ENCODE results near the gene TNFRSF8. TPM values are rescaled to one million over a fixed set of nuclear protein-coding genes. Genes with fewer than 3 reads are reported as not detected.

TNFRSF8 gene
- total RNA-seq, 1 experiment from 2014 or later, result not detected

GRCh38 chr1:12173041-12173509 lies 110.0 kb downstream of the TNFRSF8 start:
- H3K27me3 ChIP-seq (replicated peaks; ENCODE audit: insufficient read depth, low read depth, low read length, poor library complexity), result peaks cover 10% of the 10 kb centered on the region
- peaks cover 3% of the 10 kb centered on the region for H3K4me1 ChIP-seq (ENCODE audit: insufficient read depth, low read length, poor library complexity, severe bottlenecking)
- TF ChIP-seq EZH2 (IDR thresholded peaks at IDR 0.05; ENCODE audit: borderline replicate concordance, low read depth, low read length, poor library complexity, severe bottlenecking) (no peak), CTCF (conservative IDR thresholded peaks at IDR 0.05; ENCODE audit: low read depth, low read length) (no peak)
- ChIA-PET POLR2A (ENCODE audit: low non-redundant PET) (no interaction called here), CTCF (no interaction called here)
- H3K36me3 ChIP-seq (ENCODE audit: insufficient read depth, low read length, poor library complexity, severe bottlenecking), result no peaks in the 10 kb centered on the region
- intact Hi-C loops (cut with micrococcal nuclease; ENCODE audit: unreplicated experiment), result no loop called here
- no peak overlapping the region for H3K27ac ChIP-seq (ENCODE audit: low read depth, low read length, poor library complexity, severe bottlenecking)
- no TSS peak for BruUV-seq (replicated peaks)
- no peak overlapping the region for H3K4me3 ChIP-seq (ENCODE audit: low read depth, low read length, poor library complexity, severe bottlenecking)
- DNase-seq (ENCODE audit: low spot score), result no peak
- no peaks in the 10 kb centered on the region for H3K9me3 ChIP-seq (ENCODE audit: low read depth, low read length, poor library complexity, severe bottlenecking)

- Histone ChIP-seq H3K9me3 (ENCODE audit: low read depth, low read length, poor library complexity, severe bottlenecking) (no peaks in the 10 kb centered on the region), H3K27me3 (replicated peaks; ENCODE audit: insufficient read depth, low read depth, low read length, poor library complexity) (peaks cover 4% of the 10 kb centered on the region), H3K36me3 (ENCODE audit: insufficient read depth, low read length, poor library complexity, severe bottlenecking) (no peaks in the 10 kb centered on the region), H3K4me3 (ENCODE audit: low read depth, low read length, poor library complexity, severe bottlenecking) (no peak overlapping the region), H3K4me1 (ENCODE audit: insufficient read depth, low read length, poor library complexity, severe bottlenecking) (peaks cover 7% of the 10 kb centered on the region), H3K27ac (ENCODE audit: low read depth, low read length, poor library complexity, severe bottlenecking) (no peak overlapping the region)
- DNase-seq (ENCODE audit: low spot score), result no peak
- intact Hi-C loops (cut with micrococcal nuclease; ENCODE audit: unreplicated experiment), result no loop called here
- no TSS peak for BruUV-seq (replicated peaks)
- ChIA-PET POLR2A (ENCODE audit: low non-redundant PET) (no interaction called here), CTCF (no interaction called here)
- TF ChIP-seq CTCF (conservative IDR thresholded peaks at IDR 0.05; ENCODE audit: low read depth, low read length) (no peak), EZH2 (IDR thresholded peaks at IDR 0.05; ENCODE audit: borderline replicate concordance, low read depth, low read length, poor library complexity, severe bottlenecking) (no peak)
These were observed 110.6 kb downstream of the TNFRSF8 start for GRCh38 chr1:12173631-12174121.

- H3K4me1 ChIP-seq (ENCODE audit: insufficient read depth, low read length, poor library complexity, severe bottlenecking), result peaks cover 7% of the 10 kb centered on the region
- H3K27ac ChIP-seq (ENCODE audit: low read depth, low read length, poor library complexity, severe bottlenecking), result no peak overlapping the region
- no peak for DNase-seq (ENCODE audit: low spot score)
- POLR2A ChIA-PET (ENCODE audit: low non-redundant PET), result no interaction called here
- CTCF ChIA-PET, result no interaction called here
- no peaks in the 10 kb centered on the region for H3K9me3 ChIP-seq (ENCODE audit: low read depth, low read length, poor library complexity, severe bottlenecking)
- H3K36me3 ChIP-seq (ENCODE audit: insufficient read depth, low read length, poor library complexity, severe bottlenecking), result no peaks in the 10 kb centered on the region
- intact Hi-C loops (cut with micrococcal nuclease; ENCODE audit: unreplicated experiment), result no loop called here
- no TSS peak for BruUV-seq (replicated peaks)
- H3K27me3 ChIP-seq (replicated peaks; ENCODE audit: insufficient read depth, low read depth, low read length, poor library complexity), result no peaks in the 10 kb centered on the region
- no peak overlapping the region for H3K4me3 ChIP-seq (ENCODE audit: low read depth, low read length, poor library complexity, severe bottlenecking)
- TF ChIP-seq EZH2 (IDR thresholded peaks at IDR 0.05; ENCODE audit: borderline replicate concordance, low read depth, low read length, poor library complexity, severe bottlenecking) (no peak), CTCF (conservative IDR thresholded peaks at IDR 0.05; ENCODE audit: low read depth, low read length) (no peak)
These were observed 112.1 kb downstream of the TNFRSF8 start for GRCh38 chr1:12174924-12175810.
